Activated CD4-positive, alpha-beta T cell treated with anti-CD3 and anti-CD28 coated beads, Interleukin-2, amount 10 ng/mL, durations not matched to agents 7 days and 5 days (primary cell): ENCODE measurements around the gene YWHAE. TPM values are rescaled to one million over a fixed set of nuclear protein-coding genes. Genes with fewer than 3 reads are reported as not detected.

Source experiments
- total RNA-seq, 2 experiments: library from RNA; stranded (reverse); gene quantifications; one replicate each; pipeline ENCODE4 v1.2.3, GENCODE V29; 2021

YWHAE gene
- total RNA-seq, 2 experiments from 2014 or later, result 340 to 435 TPM

Other genes starting within 250 kb of the YWHAE start
- gene ABR, start 220.2 kb downstream of the YWHAE start, total RNA-seq, result 100 to 1,000 TPM; 145 to 163 TPM
- gene BHLHA9, start 129.8 kb downstream of the YWHAE start, total RNA-seq, result not detected
- under 1 TPM; 0.27 to 0.52 TPM for gene TRARG1, start 120.6 kb downstream of the YWHAE start, total RNA-seq
- gene CRK, start 56.0 kb upstream of the YWHAE start, total RNA-seq, result 10 to 100 TPM; 17.5 to 18.4 TPM
- 10 to 100 TPM; 26.7 to 34.1 TPM for gene MYO1C, start 92.5 kb upstream of the YWHAE start, total RNA-seq
- 10 to 100 TPM; 50.3 to 56.9 TPM for gene INPP5K, start 116.4 kb upstream of the YWHAE start, total RNA-seq
- 10 to 100 TPM; 44.1 to 52.2 TPM for gene PITPNA, start 162.6 kb upstream of the YWHAE start, total RNA-seq
- under 1 TPM; 0.40 to 0.52 TPM for gene SLC43A2, start 228.6 kb upstream of the YWHAE start, total RNA-seq
- 1 to 10 TPM in 1 of 2 experiments, under 1 TPM in 1; 0.87 to 1.0 TPM for gene SCARF1, start 245.5 kb upstream of the YWHAE start, total RNA-seq
- 1 to 10 TPM; 2.6 to 3.9 TPM for gene RILP, start 249.6 kb upstream of the YWHAE start, total RNA-seq